GM10266 (cell line): Measurements from ENCODE around the gene SELPLG.
A peak's percentile ranks its signal among the peaks of the same experiment; 100 is the strongest.
"Not testable (repeated sequence)": the region's sequence is repeated elsewhere in the genome, so short reads cannot be mapped to it uniquely, and the experiment has no call there.

Source experiments
- DNase-seq: peaks from one replicate; pipeline ENCODE4 v3.0.0; 2012; ENCODE audit errors: extremely low spot score
- CTCF ChIP-seq: IDR thresholded peaks from 2 replicates; pipeline ENCODE4 v1.5.1; 2012; ENCODE audit warnings: mild to moderate bottlenecking, low read depth; ENCODE audit not compliant: control insufficient read depth, insufficient read depth; ENCODE audit errors: missing control alignments

The SELPLG gene

GRCh38 chr12:108619369-108620160 is 14.1 kb downstream of the SELPLG start:
- no peak for DNase-seq
- TF ChIP-seq CTCF = no peak

- DNase-seq = not testable (repeated sequence)
Observed at GRCh38 chr12:108618953-108619274, 14.8 kb downstream of the SELPLG start.

- TF ChIP-seq CTCF = peak; percentile 93
- peak; percentile 71 for DNase-seq
Observed at GRCh38 chr12:108618079-108618952, 15.4 kb downstream of the SELPLG start.

GRCh38 chr12:108616941-108617858 is 16.5 kb downstream of the SELPLG start:
- TF ChIP-seq CTCF = no peak
- peak; percentile 87 for DNase-seq

- DNase-seq = no peak
- TF ChIP-seq CTCF = no peak
Observed at GRCh38 chr12:108616359-108616758, 17.3 kb downstream of the SELPLG start.

GRCh38 chr12:108615918-108616317 is 17.8 kb downstream of the SELPLG start:
- TF ChIP-seq CTCF = no peak

GRCh38 chr12:108614639-108615038 is 19.1 kb downstream of the SELPLG start:
- DNase-seq = no peak
- no peak for TF ChIP-seq CTCF

More at GRCh38 chr12:108615918-108616317, 17.8 kb downstream of the SELPLG start:
- no peak for DNase-seq
